GM18520 (cell line): Measurements from ENCODE around the gene GBP3.
"Not testable (repeated sequence)": the region's sequence is repeated elsewhere in the genome, so short reads cannot be mapped to it uniquely, and the experiment has no call there.

Experiments used
- ATAC-seq: cut with Tn5 transposase; IDR thresholded peaks from one replicate; pipeline ENCODE4 v1.9.1; 2021; ENCODE audit not compliant: unreplicated experiment

The GBP3 gene

GRCh38 chr1:88980870-88981269 lies 41.8 kb downstream of the GBP3 start:
- no peak for ATAC-seq

GRCh38 chr1:88979749-88980116 lies 42.9 kb downstream of the GBP3 start:
- no peak for ATAC-seq

GRCh38 chr1:88979054-88979748 lies 43.5 kb downstream of the GBP3 start:
- ATAC-seq: no peak

- ATAC-seq: no peak
These were observed 46.4 kb downstream of the GBP3 start for GRCh38 chr1:88976235-88976634.

GRCh38 chr1:88974616-88975172 lies 48.0 kb downstream of the GBP3 start:
- ATAC-seq: not testable (repeated sequence)

GRCh38 chr1:88973520-88974137 lies 49.0 kb downstream of the GBP3 start:
- no peak for ATAC-seq

GRCh38 chr1:88961647-88962275 lies 60.9 kb downstream of the GBP3 start:
- ATAC-seq: no peak

GRCh38 chr1:88961081-88961480 lies 61.6 kb downstream of the GBP3 start:
- no peak for ATAC-seq
